Hematopoietic multipotent progenitor cell treated with erythropoietin and hydrocortisone succinate and interleukin-3 and kit ligand, for 6 days (in vitro differentiated cells): ENCODE measurements around the gene FHOD3.
A peak's percentile ranks its signal among the peaks of the same experiment; 100 is the strongest.
"Not testable (repeated sequence)": the region's sequence is repeated elsewhere in the genome, so short reads cannot be mapped to it uniquely, and the experiment has no call there.

Source experiments
- DNase-seq: peaks from one replicate; pipeline ENCODE4 v3.0.0-alpha.2; 2015

The FHOD3 gene

GRCh38 chr18:36813824-36814223 lies 516.3 kb downstream of the FHOD3 start:
- DNase-seq = peak; percentile 96

GRCh38 chr18:36814994-36815393 lies 517.5 kb downstream of the FHOD3 start:
- peak; percentile 61 for DNase-seq

- DNase-seq = not testable (repeated sequence)
These were observed 518.6 kb downstream of the FHOD3 start for GRCh38 chr18:36816096-36816495.

GRCh38 chr18:36817039-36817438 lies 519.5 kb downstream of the FHOD3 start:
- DNase-seq = no peak

- no peak for DNase-seq
These were observed 521.1 kb downstream of the FHOD3 start for GRCh38 chr18:36818652-36819051.

GRCh38 chr18:36819621-36820020 lies 522.1 kb downstream of the FHOD3 start:
- DNase-seq = no peak

- DNase-seq = no peak
These were observed 524.2 kb downstream of the FHOD3 start for GRCh38 chr18:36821681-36822080.

- no peak for DNase-seq
These were observed 528.0 kb downstream of the FHOD3 start for GRCh38 chr18:36825526-36825925.

- no peak for DNase-seq
These were observed 529.0 kb downstream of the FHOD3 start for GRCh38 chr18:36826556-36826955.

GRCh38 chr18:36828157-36828629 lies 530.7 kb downstream of the FHOD3 start:
- no peak for DNase-seq

- DNase-seq = peak; percentile 93
These were observed 531.3 kb downstream of the FHOD3 start, which contains the start of the genes KIAA1328 and TPGS2 for GRCh38 chr18:36828630-36829361. TSS of gene KIAA1328 (plus strand) at chr18:36829127. CDS start at chr18:36829139, 12 bp downstream. TSS of gene TPGS2 (minus strand) at chr18:36829002. CDS start at chr18:36828767, 235 bp downstream.
